NT2/D1 (cell line): Measurements from ENCODE around the gene NAV2.

Experiments
- DNase-seq: peaks from one replicate; pipeline ENCODE4 v3.0.0-alpha.2; 2011; ENCODE audit warnings: low read depth, low spot score
- H3K27me3 ChIP-seq: 2 replicates; pipeline ENCODE4 v1.6.0; 2011; ENCODE audit warnings: mild to moderate bottlenecking; ENCODE audit not compliant: insufficient read length, insufficient read depth
- H3K36me3 ChIP-seq: 2 replicates; pipeline ENCODE4 v1.6.1; 2011; ENCODE audit warnings: mild to moderate bottlenecking, low read length, mixed read lengths; ENCODE audit not compliant: insufficient read depth, insufficient read length
- H3K4me1 ChIP-seq: 2 replicates; pipeline ENCODE4 v1.5.1; 2011; ENCODE audit not compliant: insufficient read depth, insufficient read length
- H3K4me3 ChIP-seq: 2 replicates; pipeline ENCODE4 v1.5.1; 2011; ENCODE audit warnings: low read depth; ENCODE audit not compliant: insufficient read length
- H3K9ac ChIP-seq: 2 replicates; pipeline ENCODE4 v1.6.0; 2011; ENCODE audit warnings: low read depth; ENCODE audit not compliant: insufficient read length
- H3K9me3 ChIP-seq: 2 replicates; pipeline ENCODE4 v1.5.1; 2011; ENCODE audit warnings: mild to moderate bottlenecking, low read length; ENCODE audit not compliant: insufficient read depth
- SUZ12 ChIP-seq: IDR thresholded peaks from 2 replicates; pipeline ENCODE4 v1.6.1; 2011; ENCODE audit not compliant: insufficient read length, insufficient read depth; ENCODE audit errors: extremely low read depth
- YY1 ChIP-seq: IDR thresholded peaks from 2 replicates; pipeline ENCODE4 v1.6.1; 2011; ENCODE audit not compliant: insufficient read length, insufficient read depth
- ZNF274 ChIP-seq: IDR thresholded peaks from 2 replicates; pipeline ENCODE4 v1.6.1; 2011; ENCODE audit warnings: mild to moderate bottlenecking, low read depth, low read length

The NAV2 gene

GRCh38 chr11:19869946-19870589 is 157.4 kb downstream of the NAV2 start:
- H3K27me3 ChIP-seq = no peaks in the 10 kb centered on the region
- H3K9ac ChIP-seq = no peak overlapping the region
- peaks cover 11% of the 10 kb centered on the region for H3K4me1 ChIP-seq
- no peaks in the 10 kb centered on the region for H3K9me3 ChIP-seq
- H3K36me3 ChIP-seq = no peaks in the 10 kb centered on the region
- H3K4me3 ChIP-seq = no peak overlapping the region
- TF ChIP-seq SUZ12 (no peak), YY1 (no peak), ZNF274 (no peak)
- no peak for DNase-seq

GRCh38 chr11:19871531-19871930 is 158.9 kb downstream of the NAV2 start:
- TF ChIP-seq ZNF274 (no peak), YY1 (no peak), SUZ12 (no peak)
- Histone ChIP-seq H3K36me3 (no peaks in the 10 kb centered on the region), H3K4me3 (no peak overlapping the region), H3K27me3 (no peaks in the 10 kb centered on the region), H3K9ac (no peak overlapping the region), H3K9me3 (no peaks in the 10 kb centered on the region), H3K4me1 (peaks cover 11% of the 10 kb centered on the region)
- no peak for DNase-seq

GRCh38 chr11:19872512-19873145 is 160.0 kb downstream of the NAV2 start:
- no peaks in the 10 kb centered on the region for H3K36me3 ChIP-seq
- H3K4me3 ChIP-seq = no peak overlapping the region
- DNase-seq = peak; percentile 9
- no peak overlapping the region for H3K9ac ChIP-seq
- no peaks in the 10 kb centered on the region for H3K27me3 ChIP-seq
- H3K4me1 ChIP-seq = peaks cover 11% of the 10 kb centered on the region
- TF ChIP-seq SUZ12 (no peak), ZNF274 (no peak), YY1 (no peak)
- H3K9me3 ChIP-seq = no peaks in the 10 kb centered on the region

GRCh38 chr11:19873730-19874129 is 161.1 kb downstream of the NAV2 start:
- H3K27me3 ChIP-seq = no peaks in the 10 kb centered on the region
- no peaks in the 10 kb centered on the region for H3K36me3 ChIP-seq
- H3K4me3 ChIP-seq = no peak overlapping the region
- peaks cover 11% of the 10 kb centered on the region for H3K4me1 ChIP-seq
- H3K9ac ChIP-seq = no peak overlapping the region
- H3K9me3 ChIP-seq = no peaks in the 10 kb centered on the region
- peak; percentile 18 for DNase-seq
- TF ChIP-seq YY1 (no peak), ZNF274 (no peak), SUZ12 (no peak)

- TF ChIP-seq ZNF274 = no peak
- TF ChIP-seq SUZ12 = no peak
- TF ChIP-seq YY1 = no peak
- no peaks in the 10 kb centered on the region for H3K27me3 ChIP-seq
- peaks cover 11% of the 10 kb centered on the region for H3K4me1 ChIP-seq
- H3K9me3 ChIP-seq = no peaks in the 10 kb centered on the region
- no peak for DNase-seq
- no peak overlapping the region for H3K4me3 ChIP-seq
- no peak overlapping the region for H3K9ac ChIP-seq
- H3K36me3 ChIP-seq = no peaks in the 10 kb centered on the region
These were observed 161.6 kb downstream of the NAV2 start for GRCh38 chr11:19874266-19874665.

GRCh38 chr11:19876750-19877149 is 164.1 kb downstream of the NAV2 start:
- H3K9me3 ChIP-seq = no peaks in the 10 kb centered on the region
- TF ChIP-seq YY1 (no peak), ZNF274 (no peak), SUZ12 (no peak)
- no peaks in the 10 kb centered on the region for H3K27me3 ChIP-seq
- H3K36me3 ChIP-seq = peaks cover 3% of the 10 kb centered on the region
- no peak for DNase-seq
- peaks cover 8% of the 10 kb centered on the region for H3K4me1 ChIP-seq
- H3K9ac ChIP-seq = no peak overlapping the region
- H3K4me3 ChIP-seq = no peak overlapping the region

GRCh38 chr11:19878520-19878919 is 165.9 kb downstream of the NAV2 start:
- H3K9ac ChIP-seq = no peak overlapping the region
- H3K4me1 ChIP-seq = peaks cover 2% of the 10 kb centered on the region
- DNase-seq = no peak
- H3K27me3 ChIP-seq = no peaks in the 10 kb centered on the region
- H3K9me3 ChIP-seq = no peaks in the 10 kb centered on the region
- H3K4me3 ChIP-seq = no peak overlapping the region
- H3K36me3 ChIP-seq = peaks cover 3% of the 10 kb centered on the region
- TF ChIP-seq YY1 = no peak
- TF ChIP-seq SUZ12 = no peak
- TF ChIP-seq ZNF274 = no peak
